Measurements from ENCODE around the gene ACTBL2. TPM values are rescaled to one million over a fixed set of nuclear protein-coding genes. Genes with fewer than 3 reads are reported as not detected.

ACTBL2 gene
- polyA plus RNA-seq, 4 donors = not detected

- DNase-seq (ENCODE audit: low read depth in 4 of 4, low spot score in 2 of 4) = no peak
Observed at GRCh38 chr5:57450991-57451876, 31.4 kb downstream of the ACTBL2 start.

DNA sequence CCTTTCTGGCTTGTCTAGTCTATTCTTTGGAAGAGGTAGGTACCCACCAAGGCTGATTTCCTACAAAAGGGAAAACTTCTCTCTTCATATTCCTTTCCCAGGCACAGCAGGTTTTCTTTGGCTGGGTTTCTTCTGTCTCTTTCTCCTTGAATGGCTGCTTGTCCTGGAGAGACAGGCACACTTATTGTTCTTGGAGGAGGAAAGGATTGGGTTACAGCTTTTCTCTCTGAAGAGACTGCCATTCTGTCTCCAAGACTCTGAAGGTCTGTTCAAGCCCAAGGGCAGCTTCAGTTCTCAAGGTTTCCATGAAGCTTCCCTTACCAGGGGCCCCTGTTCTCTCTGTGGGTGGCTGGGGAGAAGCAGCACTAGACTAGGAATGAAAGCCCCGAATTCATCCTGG, 33.9 kb downstream of the ACTBL2 start:
- DNase-seq (ENCODE audit: low read depth in 4 of 4, low spot score in 2 of 4) = no peak

- DNase-seq (ENCODE audit: low read depth in 4 of 4, low spot score in 2 of 4) = no peak
Observed at GRCh38 chr5:57448287-57448686, 34.3 kb downstream of the ACTBL2 start.

- no peak for DNase-seq (ENCODE audit: low read depth in 4 of 4, low spot score in 2 of 4)
Observed at GRCh38 chr5:57447658-57448057, 35.0 kb downstream of the ACTBL2 start.

DNA sequence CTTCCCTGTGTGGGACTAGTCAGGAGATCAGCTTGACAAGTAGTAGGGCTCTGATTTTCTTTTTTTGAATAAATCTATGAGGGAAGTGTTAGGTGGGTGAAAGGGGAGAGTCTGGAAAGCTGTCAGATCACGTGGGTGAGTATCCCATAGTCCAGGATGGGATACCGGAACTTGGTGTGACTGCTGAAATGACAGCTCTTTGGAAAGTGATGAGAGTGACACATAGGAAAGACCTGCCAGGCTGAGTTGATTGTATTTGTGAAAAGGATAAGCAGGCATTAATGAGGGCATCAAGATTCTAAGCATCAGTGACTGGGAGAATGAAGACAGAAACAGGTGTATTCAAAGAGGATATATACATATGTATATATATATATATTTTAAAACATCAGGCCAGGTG, 35.6 kb downstream of the ACTBL2 start:
- no peak for DNase-seq (ENCODE audit: low read depth in 4 of 4, low spot score in 2 of 4)

GRCh38 chr5:57445705-57446037, 36.9 kb downstream of the ACTBL2 start:
- DNase-seq (ENCODE audit: low read depth in 4 of 4, low spot score in 2 of 4) = no peak

DNA sequence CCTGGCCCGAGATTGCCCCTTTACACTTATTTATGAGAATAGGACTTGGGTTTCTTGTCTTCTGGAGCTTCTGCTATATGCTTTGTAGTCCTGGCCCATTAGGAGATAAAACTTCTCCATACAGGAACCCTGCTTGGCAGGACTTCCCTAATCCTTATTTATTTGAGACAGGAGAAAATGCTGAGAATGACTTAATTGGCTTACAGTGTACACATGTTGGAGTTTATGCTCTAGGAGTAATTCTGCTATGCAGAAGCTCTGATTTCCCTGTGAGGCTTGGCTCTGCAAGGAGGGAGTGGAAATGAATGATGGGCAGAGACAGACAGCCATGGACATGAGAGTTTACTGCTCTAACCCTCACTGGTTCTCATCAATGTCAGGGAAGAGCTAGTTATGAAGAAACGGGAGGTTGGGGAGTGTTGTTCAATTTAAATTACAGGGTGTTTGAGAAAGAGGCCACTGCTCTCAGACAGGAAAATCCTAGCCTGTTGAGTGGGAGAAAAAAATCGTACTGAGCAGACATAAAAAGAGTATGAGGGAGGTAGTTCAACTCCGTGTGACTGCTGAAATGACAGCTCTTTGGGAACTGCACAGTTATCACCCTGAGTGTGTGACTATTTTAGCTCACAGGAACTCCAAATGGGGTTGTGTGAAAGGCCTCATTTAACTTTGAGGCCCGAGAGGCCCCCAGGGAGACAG, 37.5 kb downstream of the ACTBL2 start:
- DNase-seq (ENCODE audit: low read depth in 4 of 4, low spot score in 2 of 4) = no peak

DNA sequence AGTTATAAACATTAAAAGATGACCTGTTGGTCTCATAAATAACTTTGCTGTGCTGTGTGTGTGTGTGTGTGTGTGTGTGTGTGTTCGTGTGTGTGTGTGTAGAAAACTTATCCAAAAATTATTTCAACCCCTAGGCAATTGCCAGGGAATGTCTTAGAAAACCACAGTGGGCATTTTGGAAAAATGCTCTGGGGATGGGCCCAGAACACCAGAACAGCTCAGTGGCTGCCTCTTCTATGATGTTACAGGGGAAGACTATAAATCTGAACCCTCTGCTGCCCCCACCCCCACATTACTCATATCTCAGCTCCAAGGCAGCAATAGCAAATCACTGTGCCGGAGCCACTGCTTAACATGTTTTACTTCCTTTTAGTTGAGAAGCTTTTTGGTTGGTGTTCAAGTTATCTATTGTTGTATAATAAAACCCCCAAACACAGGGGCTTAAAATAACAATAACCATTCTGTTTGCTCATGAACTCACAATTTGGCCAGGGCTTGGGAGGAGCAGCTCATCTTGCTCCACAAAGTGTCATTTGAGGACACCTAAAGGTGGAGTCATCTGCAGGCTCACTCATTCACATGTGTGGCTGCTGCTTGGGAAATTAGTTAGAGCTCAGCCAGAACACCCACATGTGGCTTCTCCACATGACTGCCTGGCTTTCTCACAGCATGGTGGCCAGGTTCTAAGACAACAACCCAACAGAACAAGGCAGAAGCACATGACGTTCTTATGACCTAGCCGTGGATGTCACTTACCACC, 40.4 kb downstream of the ACTBL2 start:
- DNase-seq (ENCODE audit: low read depth in 4 of 4, low spot score in 2 of 4) = no peak

- no peak for DNase-seq (ENCODE audit: low read depth in 4 of 4, low spot score in 2 of 4)
Observed at GRCh38 chr5:57441557-57441956, 41.1 kb downstream of the ACTBL2 start.

DNA sequence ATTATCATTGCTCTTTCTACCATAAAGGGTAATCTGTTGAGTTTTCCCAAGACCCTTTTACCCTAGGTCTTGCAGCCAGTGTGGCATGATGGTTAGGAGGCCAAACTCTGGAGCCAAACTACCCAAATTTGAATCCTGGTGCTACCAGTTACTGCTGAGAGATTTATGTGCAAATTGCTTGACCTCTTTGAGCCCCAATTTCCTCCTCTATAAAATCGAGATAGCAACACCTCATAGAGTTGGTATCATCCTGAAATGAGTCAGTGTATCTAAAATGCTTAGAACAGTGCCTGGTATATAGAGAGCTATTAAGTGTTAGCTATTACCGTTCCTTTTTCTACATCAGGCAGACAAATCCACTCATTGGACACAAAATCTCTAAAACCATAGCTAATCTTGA, 43.0 kb downstream of the ACTBL2 start:
- no peak for DNase-seq (ENCODE audit: low read depth in 4 of 4, low spot score in 2 of 4)

DNA sequence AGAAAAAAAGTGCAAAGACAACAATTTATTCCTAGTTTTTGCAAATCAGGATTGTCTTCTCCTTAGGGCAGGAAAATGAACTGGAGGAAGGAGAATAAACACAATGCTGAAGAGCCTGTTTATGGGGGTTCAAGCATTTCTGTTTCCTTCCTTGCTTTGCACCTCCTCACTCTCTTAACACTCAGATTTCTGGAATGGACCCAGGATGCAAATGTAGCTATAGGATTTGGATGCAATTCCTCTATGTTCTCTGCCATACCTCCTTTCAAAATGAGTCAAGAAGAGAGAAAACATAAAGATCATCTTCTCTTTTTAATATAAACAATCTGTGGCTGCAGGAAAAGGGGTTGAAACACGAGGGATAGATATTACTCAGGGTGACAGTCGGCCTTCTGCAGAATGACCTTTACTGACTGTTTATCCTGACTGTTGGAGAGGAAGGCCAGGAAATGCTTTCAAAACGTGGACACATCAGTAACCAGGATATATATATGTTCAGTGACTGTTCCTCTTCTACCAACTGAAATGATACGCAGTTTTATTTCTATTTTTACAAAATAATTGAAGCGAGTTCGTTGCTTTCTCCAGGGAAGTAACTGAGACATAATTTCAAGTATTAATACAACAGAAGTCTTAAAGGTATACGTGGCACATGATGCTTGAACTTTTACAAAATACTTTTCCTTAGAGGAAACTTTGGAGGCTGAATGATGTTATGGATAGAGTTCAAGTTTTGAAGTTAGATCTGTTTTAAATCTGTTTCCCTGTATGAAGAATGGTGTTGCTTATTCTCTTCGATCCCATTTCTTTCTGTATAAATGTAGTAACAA, 44.4 kb downstream of the ACTBL2 start:
- DNase-seq (ENCODE audit: low read depth in 4 of 4, low spot score in 2 of 4) = no peak

- DNase-seq (ENCODE audit: low read depth in 4 of 4, low spot score in 2 of 4) = no peak
Observed at GRCh38 chr5:57436586-57436985, 46.0 kb downstream of the ACTBL2 start.

GRCh38 chr5:57435701-57436134, 46.9 kb downstream of the ACTBL2 start:
- no peak for DNase-seq (ENCODE audit: low read depth in 4 of 4, low spot score in 2 of 4)

DNA sequence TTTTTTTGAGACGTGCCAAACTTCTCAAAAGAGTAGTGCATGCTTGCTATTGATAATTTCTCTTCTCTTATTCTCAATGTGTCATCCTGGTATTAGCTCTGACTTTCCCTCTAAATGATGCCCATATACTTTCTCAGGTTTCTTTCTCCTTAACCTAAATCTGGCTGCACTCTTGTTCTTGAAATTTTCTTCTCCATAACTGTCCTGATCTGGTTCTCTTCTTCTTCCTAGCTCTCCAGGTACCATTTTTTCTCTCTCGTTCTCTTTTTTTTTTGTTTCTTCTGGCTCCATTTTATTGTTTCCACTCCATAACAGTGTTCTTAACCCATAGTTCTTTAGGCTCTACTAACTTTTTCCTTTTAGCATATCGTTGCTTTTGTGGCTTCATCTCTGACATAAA, 47.9 kb downstream of the ACTBL2 start:
- DNase-seq (ENCODE audit: low read depth in 4 of 4, low spot score in 2 of 4) = no peak

DNA sequence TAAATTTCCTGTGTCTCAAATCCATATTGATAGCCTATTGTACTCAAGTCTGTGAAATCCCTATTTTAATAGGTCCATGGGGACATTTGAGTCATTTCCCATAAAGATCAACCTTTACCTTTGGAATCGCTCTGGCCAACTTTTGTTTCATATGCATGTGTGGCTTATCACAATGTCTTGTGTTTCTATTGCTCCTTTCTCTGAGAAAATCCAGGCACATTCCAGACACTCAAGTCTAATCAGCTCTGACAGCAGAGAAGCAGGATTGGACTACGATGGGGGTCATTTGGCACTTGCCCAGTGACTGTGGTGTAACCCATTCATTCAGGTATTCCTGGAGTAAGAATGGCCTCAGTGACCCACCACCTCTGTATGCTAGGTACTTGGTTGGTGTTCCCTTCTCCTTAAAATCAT, 48.4 kb downstream of the ACTBL2 start:
- no peak for DNase-seq (ENCODE audit: low read depth in 4 of 4, low spot score in 2 of 4)

- DNase-seq (ENCODE audit: low read depth in 4 of 4, low spot score in 2 of 4) = no peak
Observed at GRCh38 chr5:57432876-57433275, 49.7 kb downstream of the ACTBL2 start.

GRCh38 chr5:57431759-57432158, 50.9 kb downstream of the ACTBL2 start:
- DNase-seq (ENCODE audit: low read depth in 4 of 4, low spot score in 2 of 4) = no peak
